AG09319 (cell line): Measurements from ENCODE around the gene LANCL2.

ENCODE experiments used
- DNase-seq: peaks from one replicate; pipeline ENCODE4 v3.0.0-alpha.2; 2010; ENCODE audit warnings: low read depth; ENCODE audit errors: extremely low read depth
- CTCF ChIP-seq: IDR thresholded peaks from 2 replicates; pipeline ENCODE4 v1.5.1; 2011; ENCODE audit warnings: low read depth, mild to moderate bottlenecking, inconsistent platforms, low read length, moderate library complexity

LANCL2 gene

GRCh38 chr7:55365205-55365674, at the start of gene LANCL2:
TSS of gene LANCL2 (plus strand) at chr7:55365337. CDS start at chr7:55366026, 689 bp downstream.
- no peak for DNase-seq

GRCh38 chr7:55325371-55325792, 39.8 kb upstream of the LANCL2 start:
- peak; percentile 85 for DNase-seq
- no peak for TF ChIP-seq CTCF

More at GRCh38 chr7:55365205-55365674, at the start of gene LANCL2:
- no peak for TF ChIP-seq CTCF

GRCh38 chr7:55326081-55326835, 38.9 kb upstream of the LANCL2 start:
- TF ChIP-seq CTCF = no peak
- no peak for DNase-seq

- no peak for DNase-seq
- no peak for TF ChIP-seq CTCF
These were observed 38.1 kb upstream of the LANCL2 start for GRCh38 chr7:55326945-55327626.

GRCh38 chr7:55335151-55335550, 30.0 kb upstream of the LANCL2 start:
- no peak for DNase-seq
- TF ChIP-seq CTCF = no peak

GRCh38 chr7:55335786-55336185, 29.4 kb upstream of the LANCL2 start:
- no peak for TF ChIP-seq CTCF
- no peak for DNase-seq

- DNase-seq = no peak
- TF ChIP-seq CTCF = no peak
These were observed 28.6 kb upstream of the LANCL2 start for GRCh38 chr7:55336540-55336939.
